Peyer's patch (tissue), 4 donors: ENCODE measurements around the gene HDC.

Experiments
- CTCF ChIP-seq, 6 experiments: fragments of 450-650 bp in 4 of 6; fragments of 200-600 bp in 2 of 6; sonication (generic) in 1 of 6; IDR thresholded peaks; one replicate each; pipeline ENCODE4 v1.5.1; 2017 to 2019; ENCODE audit warnings: antibody characterized with exemption in 6 of 6, mild to moderate bottlenecking in 3 of 6, moderate library complexity in 1 of 6
- POLR2A ChIP-seq, 2 donors: fragments of 450-650 bp; IDR thresholded peaks; one replicate each; pipeline ENCODE4 v1.5.1; 2017; ENCODE audit warnings: antibody characterized with exemption in 2 of 2, mild to moderate bottlenecking in 2 of 2, moderate library complexity in 2 of 2

DNA sequence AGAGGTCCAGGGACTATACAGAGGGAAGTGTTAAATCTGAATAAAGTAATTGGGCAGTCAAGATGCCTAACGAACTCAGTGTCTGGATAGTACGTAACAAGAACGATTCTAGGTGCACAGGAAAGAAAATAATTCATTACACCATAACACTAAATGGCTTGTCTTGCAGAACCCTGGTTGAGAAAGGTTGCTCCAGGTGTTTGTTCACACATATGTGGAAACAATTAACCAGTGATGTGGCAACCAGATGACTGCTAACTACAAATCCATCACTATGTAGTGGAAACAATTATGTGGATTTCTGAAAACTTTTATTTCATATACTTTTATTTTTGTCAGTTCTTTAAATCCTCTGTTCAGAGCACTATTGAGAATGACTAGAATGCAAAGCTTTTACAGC, 10.4 kb upstream of the HDC start:
- TF ChIP-seq CTCF (IDR thresholded peaks at IDR 0.05) (no peak), POLR2A (IDR thresholded peaks at IDR 0.05) (no peak)
